Calu3 (cell line): ENCODE results near the gene ADAM15. TPM values are rescaled to one million over a fixed set of nuclear protein-coding genes. Genes with fewer than 3 reads are reported as not detected.

ENCODE experiments used
- BruUV-seq: library from RNA; stranded (reverse); fragments of 400-500 nt; replicated peaks from 2 replicates; lab custom pipeline; 2021; lab: Mats Ljungman, UMichigan
- CTCF ChIA-PET: fragments of 300-600 bp; sonication (Branson Sonifier 250); formaldehyde crosslinking; loops from one replicate; lab custom pipeline; 2022; ENCODE audit warnings: antibody characterized with exemption; lab: Charles Lee
- DNase-seq: peaks from one replicate; pipeline ENCODE4 v3.0.0; 2022
- H3K27ac Mint-ChIP-seq: one replicate; pipeline ENCODE4 v1.8.0; 2022; ENCODE audit warnings: mixed read lengths; ENCODE audit not compliant: unreplicated experiment
- H3K27me3 Mint-ChIP-seq: one replicate; pipeline ENCODE4 v1.8.0; 2022; ENCODE audit warnings: mixed read lengths; ENCODE audit not compliant: unreplicated experiment
- H3K36me3 Mint-ChIP-seq: one replicate; pipeline ENCODE4 v1.8.0; 2022; ENCODE audit warnings: mild to moderate bottlenecking, moderate library complexity, mixed read lengths; ENCODE audit not compliant: insufficient read depth, unreplicated experiment
- H3K4me1 Mint-ChIP-seq: one replicate; pipeline ENCODE4 v1.8.0; 2022; ENCODE audit warnings: mild to moderate bottlenecking, low read depth, mixed read lengths; ENCODE audit not compliant: unreplicated experiment
- H3K4me3 Mint-ChIP-seq: one replicate; pipeline ENCODE4 v1.8.0; 2022; ENCODE audit warnings: mild to moderate bottlenecking, low read depth, moderate library complexity, mixed read lengths; ENCODE audit not compliant: unreplicated experiment
- H3K9me3 Mint-ChIP-seq: one replicate; pipeline ENCODE4 v1.8.0; 2022; ENCODE audit warnings: low read depth, mixed read lengths; ENCODE audit not compliant: unreplicated experiment
- intact Hi-C: fragments of 100-400 bp; cut with micrococcal nuclease; formaldehyde crosslinking; loops from one replicate; pipeline ENCODE4 v1.10.0; 2022; ENCODE audit not compliant: unreplicated experiment
- total RNA-seq: library from RNA; stranded (reverse); gene quantifications from 2 replicates; pipeline ENCODE4 v1.2.3, GENCODE V29; 2022
- TF ChIP-seq, protein P1 (sequence below): fragments of 200-600 bp; IDR thresholded peaks from one replicate; pipeline ENCODE4 v1.8.0; 2022; ENCODE audit warnings: antibody characterized with exemption; ENCODE audit not compliant: unreplicated experiment

Gene ADAM15
- total RNA-seq, 1 experiment from 2014 or later = 99.1 TPM

DNA sequence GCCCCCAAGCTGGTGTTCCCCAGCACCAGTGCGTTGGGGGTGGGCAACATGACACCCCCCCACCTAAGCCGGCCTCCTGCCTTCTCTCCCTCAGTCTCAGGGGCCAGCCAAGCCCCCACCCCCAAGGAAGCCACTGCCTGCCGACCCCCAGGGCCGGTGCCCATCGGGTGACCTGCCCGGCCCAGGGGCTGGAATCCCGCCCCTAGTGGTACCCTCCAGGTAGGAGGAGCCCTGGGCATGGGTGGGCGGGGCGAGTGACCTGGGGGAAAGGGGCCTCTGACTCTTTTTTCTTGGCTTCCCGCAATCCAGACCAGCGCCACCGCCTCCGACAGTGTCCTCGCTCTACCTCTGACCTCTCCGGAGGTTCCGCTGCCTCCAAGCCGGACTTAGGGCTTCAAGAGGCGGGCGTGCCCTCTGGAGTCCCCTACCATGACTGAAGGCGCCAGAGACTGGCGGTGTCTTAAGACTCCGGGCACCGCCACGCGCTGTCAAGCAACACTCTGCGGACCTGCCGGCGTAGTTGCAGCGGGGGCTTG lies 11.1 kb downstream of the ADAM15 start:
- CTCF ChIA-PET = interaction anchor here (0.6 to 3.0 kb wide), 15 partner anchors 11 to 184 kb away, joined by 3 to 28 read pairs (median 5); partner anchors contain the start of genes ADAM15, EFNA3, FLAD1 and LENEP
- TF ChIP-seq, protein P1, sequence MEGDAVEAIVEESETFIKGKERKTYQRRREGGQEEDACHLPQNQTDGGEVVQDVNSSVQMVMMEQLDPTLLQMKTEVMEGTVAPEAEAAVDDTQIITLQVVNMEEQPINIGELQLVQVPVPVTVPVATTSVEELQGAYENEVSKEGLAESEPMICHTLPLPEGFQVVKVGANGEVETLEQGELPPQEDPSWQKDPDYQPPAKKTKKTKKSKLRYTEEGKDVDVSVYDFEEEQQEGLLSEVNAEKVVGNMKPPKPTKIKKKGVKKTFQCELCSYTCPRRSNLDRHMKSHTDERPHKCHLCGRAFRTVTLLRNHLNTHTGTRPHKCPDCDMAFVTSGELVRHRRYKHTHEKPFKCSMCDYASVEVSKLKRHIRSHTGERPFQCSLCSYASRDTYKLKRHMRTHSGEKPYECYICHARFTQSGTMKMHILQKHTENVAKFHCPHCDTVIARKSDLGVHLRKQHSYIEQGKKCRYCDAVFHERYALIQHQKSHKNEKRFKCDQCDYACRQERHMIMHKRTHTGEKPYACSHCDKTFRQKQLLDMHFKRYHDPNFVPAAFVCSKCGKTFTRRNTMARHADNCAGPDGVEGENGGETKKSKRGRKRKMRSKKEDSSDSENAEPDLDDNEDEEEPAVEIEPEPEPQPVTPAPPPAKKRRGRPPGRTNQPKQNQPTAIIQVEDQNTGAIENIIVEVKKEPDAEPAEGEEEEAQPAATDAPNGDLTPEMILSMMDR = no peak
- no peak for DNase-seq
- Mint-ChIP-seq H3K27ac (no peak overlapping the region), H3K9me3 (no peaks in the 10 kb centered on the region), H3K27me3 (no peaks in the 10 kb centered on the region), H3K4me1 (peaks cover 30% of the 10 kb centered on the region), H3K4me3 (peak overlapping the region; percentile 76), H3K36me3 (peaks cover 42% of the 10 kb centered on the region)
- no TSS peak for BruUV-seq
- intact Hi-C loops = loop anchor here (5.0 to 10.0 kb wide), 3 partner anchors 90 to 387 kb away; partner anchors contain the start of genes CKS1B and SHC1

DNA sequence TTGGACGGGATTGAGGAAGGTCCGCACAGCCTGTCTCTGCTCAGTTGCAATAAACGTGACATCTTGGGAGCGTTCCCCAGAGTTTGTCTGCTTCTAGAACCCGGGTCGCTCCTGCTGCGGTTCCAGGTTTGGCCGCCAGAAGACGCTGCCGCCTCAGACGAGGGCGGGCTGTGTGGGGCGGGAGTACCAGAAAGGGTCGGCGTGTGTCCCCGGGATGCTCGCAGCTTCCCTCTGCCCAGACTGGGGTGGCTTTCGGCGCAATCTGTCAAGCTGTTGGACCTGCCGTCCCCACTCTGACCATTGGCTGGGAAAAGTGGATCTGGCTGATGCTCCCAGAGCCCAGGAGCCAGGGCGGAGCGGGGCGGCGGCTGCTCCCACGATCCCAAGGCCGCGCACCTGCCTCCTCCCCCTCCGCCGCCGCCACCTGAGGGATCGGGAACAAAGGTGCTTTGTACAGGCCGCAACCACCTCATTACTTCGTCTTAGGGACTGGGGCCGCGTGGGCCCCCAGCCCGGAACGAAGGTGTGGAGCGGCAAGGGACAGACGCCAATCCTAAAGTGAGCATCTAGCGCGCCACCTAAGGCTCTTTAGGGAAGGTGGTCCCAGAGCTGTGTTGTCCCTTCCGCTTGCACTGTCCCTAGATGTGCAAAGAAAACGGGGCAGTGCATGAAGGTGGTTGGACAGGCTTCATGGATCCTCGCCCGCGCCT lies 11.7 kb downstream of the ADAM15 start:
- CTCF ChIA-PET = interaction anchor here (0.7 to 3.0 kb wide), 3 partner anchors 10 to 69 kb away, joined by 3 to 28 read pairs (median 6); no protein-coding TSS in a partner anchor
- DNase-seq = peak; percentile 79

DNA sequence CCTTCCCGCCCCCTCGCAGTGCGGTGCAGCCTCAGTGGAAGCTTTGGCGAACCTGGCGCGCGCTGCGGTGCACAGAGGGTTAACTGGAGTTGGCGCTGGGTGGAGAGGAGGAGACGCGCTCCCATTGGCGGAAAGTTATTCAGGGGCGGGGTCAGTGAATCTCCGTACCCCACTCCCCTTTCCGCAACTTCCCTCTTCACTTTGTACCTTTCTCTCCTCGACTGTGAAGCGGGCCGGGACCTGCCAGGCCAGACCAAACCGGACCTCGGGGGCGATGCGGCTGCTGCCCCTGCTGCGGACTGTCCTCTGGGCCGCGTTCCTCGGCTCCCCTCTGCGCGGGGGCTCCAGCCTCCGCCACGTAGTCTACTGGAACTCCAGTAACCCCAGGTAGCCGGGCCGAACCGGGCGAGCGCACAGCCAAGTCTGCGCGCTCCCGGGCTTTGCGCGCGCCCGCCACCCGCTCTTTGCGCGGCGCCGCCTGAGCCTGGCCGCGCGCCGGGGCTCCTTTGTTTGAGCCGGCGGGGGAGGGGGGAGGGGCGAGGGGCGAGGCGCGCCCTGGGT lies 12.5 kb downstream of the ADAM15 start, which contains the start of gene EFNA4:
Gene EFNA4, plus strand, starts transcription at position 191 of the 561 bp plus-strand sequence. Its CDS starts 84 bp downstream, at position 275.
- H3K36me3 Mint-ChIP-seq = peaks cover 52% of the 10 kb centered on the region
- peaks cover 30% of the 10 kb centered on the region for H3K4me1 Mint-ChIP-seq
- no peaks in the 10 kb centered on the region for H3K9me3 Mint-ChIP-seq
- no peaks in the 10 kb centered on the region for H3K27me3 Mint-ChIP-seq
- CTCF ChIA-PET = interaction anchor here (0.8 to 3.0 kb wide), 5 partner anchors 12 to 109 kb away, joined by 3 to 28 read pairs (median 3); partner anchors contain the start of genes ADAM15 and KRTCAP2
- H3K27ac Mint-ChIP-seq = peak within 1 kb of the TSS; percentile 89
- intact Hi-C loops = loop anchor here (1.0 to 10.0 kb wide), 4 partner anchors 21 to 389 kb away; partner anchors contain the start of genes CKS1B and SHC1
- peak within 1 kb of the TSS; percentile 76 for H3K4me3 Mint-ChIP-seq
- BruUV-seq = no TSS peak
- DNase-seq = peak; percentile 90
- TF ChIP-seq, protein P1 = no peak

More for the DNA sequence above, 11.7 kb downstream of the ADAM15 start:
- Mint-ChIP-seq H3K27ac (peak overlapping the region; percentile 89), H3K27me3 (no peaks in the 10 kb centered on the region), H3K9me3 (no peaks in the 10 kb centered on the region), H3K36me3 (peaks cover 44% of the 10 kb centered on the region), H3K4me1 (peaks cover 30% of the 10 kb centered on the region), H3K4me3 (peak overlapping the region; percentile 76)
- BruUV-seq = no TSS peak
- TF ChIP-seq, protein P1 = peak; percentile 94
- intact Hi-C loops = loop anchor here (1.0 to 10.0 kb wide), 4 partner anchors 21 to 388 kb away; partner anchors contain the start of genes CKS1B and SHC1
